Hematopoietic multipotent progenitor cell treated with erythropoietin and hydrocortisone succinate and interleukin-3 and kit ligand, for 4 days (in vitro differentiated cells): ENCODE data around the gene POLA1.
"Not testable (repeated sequence)": the region's sequence is repeated elsewhere in the genome, so short reads cannot be mapped to it uniquely, and the experiment has no call there.

ENCODE experiments used
- DNase-seq: peaks from one replicate; pipeline ENCODE4 v3.0.0-alpha.2; 2015

POLA1 gene, protein sequence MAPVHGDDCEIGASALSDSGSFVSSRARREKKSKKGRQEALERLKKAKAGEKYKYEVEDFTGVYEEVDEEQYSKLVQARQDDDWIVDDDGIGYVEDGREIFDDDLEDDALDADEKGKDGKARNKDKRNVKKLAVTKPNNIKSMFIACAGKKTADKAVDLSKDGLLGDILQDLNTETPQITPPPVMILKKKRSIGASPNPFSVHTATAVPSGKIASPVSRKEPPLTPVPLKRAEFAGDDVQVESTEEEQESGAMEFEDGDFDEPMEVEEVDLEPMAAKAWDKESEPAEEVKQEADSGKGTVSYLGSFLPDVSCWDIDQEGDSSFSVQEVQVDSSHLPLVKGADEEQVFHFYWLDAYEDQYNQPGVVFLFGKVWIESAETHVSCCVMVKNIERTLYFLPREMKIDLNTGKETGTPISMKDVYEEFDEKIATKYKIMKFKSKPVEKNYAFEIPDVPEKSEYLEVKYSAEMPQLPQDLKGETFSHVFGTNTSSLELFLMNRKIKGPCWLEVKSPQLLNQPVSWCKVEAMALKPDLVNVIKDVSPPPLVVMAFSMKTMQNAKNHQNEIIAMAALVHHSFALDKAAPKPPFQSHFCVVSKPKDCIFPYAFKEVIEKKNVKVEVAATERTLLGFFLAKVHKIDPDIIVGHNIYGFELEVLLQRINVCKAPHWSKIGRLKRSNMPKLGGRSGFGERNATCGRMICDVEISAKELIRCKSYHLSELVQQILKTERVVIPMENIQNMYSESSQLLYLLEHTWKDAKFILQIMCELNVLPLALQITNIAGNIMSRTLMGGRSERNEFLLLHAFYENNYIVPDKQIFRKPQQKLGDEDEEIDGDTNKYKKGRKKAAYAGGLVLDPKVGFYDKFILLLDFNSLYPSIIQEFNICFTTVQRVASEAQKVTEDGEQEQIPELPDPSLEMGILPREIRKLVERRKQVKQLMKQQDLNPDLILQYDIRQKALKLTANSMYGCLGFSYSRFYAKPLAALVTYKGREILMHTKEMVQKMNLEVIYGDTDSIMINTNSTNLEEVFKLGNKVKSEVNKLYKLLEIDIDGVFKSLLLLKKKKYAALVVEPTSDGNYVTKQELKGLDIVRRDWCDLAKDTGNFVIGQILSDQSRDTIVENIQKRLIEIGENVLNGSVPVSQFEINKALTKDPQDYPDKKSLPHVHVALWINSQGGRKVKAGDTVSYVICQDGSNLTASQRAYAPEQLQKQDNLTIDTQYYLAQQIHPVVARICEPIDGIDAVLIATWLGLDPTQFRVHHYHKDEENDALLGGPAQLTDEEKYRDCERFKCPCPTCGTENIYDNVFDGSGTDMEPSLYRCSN (N-terminal part only)

GRCh38 chrX:24693453-24694202 lies at the start of gene POLA1:
Gene POLA1, plus strand, starts transcription at chrX:24693918. Its CDS starts 44 bp downstream, at chrX:24693962.
- DNase-seq = peak; percentile 97

DNA sequence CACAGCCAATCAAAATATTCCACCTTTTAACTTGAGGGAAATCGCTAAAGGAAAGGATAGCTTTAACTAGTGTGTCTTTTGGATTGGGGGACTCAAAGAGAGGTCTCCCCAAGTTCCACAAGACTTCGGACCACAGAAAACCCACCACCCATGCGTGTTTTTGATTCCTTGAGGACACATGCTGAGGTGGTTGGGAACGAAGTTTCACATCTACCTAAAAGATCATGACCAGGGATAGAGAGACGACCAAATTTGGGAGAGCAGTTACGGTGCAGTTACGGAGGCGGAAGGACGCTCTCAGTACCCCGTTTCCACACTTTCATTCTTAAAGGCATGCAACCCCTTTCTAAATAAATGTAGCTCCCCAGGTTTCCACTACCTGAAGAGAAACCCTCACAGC lies 47.7 kb upstream of the POLA1 start:
- peak; percentile 46 for DNase-seq

DNA sequence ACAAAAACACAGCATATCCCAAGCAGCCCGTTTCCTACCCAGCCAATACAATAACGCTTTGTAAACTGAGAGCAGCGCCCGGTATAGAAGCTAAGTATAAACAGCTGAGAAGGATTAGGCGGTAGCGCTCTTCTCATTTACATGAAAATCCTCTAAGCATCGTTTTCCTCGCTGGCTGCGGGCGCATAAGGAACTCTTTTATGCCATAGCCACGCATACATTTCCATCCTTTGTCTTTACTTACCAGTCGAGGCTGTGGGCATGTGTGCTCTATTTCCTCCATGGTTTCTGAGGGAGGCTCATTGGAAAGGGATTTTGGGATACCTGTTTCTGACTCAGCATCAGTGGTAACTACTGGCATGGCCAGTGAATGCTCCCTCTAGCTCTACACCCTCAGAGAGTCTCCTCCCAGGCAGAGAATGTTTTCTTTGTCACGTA lies 47.0 kb upstream of the POLA1 start:
- peak; percentile 35 for DNase-seq

DNA sequence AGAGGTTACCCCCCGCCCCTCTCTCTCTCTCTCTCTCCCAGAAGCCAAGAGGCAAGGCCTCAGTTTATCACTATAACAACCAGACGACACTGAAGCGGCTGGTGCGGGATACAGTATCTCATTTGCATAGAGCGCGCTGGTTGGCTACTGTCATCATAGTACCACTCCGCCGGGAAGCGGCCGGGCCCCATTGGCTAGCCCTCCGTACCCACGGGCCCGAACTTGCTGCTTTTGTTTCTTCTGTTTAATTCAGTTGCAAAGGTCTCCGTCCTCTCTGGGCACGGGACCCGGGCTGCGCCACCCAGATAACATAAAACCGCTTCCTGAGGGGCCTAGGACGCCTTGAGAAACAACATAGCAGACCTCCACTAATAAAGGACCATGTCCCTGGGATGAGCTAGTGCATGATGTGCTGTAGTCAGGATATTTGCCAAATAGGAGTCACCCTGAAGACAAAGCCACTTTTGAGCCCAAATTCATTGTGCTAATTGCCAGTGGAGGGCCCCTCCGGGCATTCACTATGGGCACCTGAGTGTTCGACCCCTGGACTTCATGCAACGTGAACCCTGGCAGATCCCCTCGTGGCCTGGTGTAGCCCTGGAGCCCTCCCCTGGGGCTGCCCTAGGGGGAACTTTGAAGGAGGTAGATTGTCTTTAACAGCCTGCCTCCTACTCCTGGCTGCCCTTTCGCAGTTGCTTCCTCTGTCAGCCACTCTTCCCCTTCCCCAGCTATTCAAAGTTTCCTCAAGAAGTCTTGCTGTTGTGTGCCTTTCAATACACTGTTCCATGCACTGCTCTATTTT lies 46.3 kb upstream of the POLA1 start, which contains the start of gene PCYT1B:
PCYT1B (minus strand) TSS at position 91 of the 802 bp plus-strand sequence. CDS start 242 bp downstream, outside the sequence.
- peak; percentile 97 for DNase-seq

- DNase-seq = peak; percentile 45
These were observed 45.2 kb upstream of the POLA1 start for GRCh38 chrX:24648495-24648894.

DNA sequence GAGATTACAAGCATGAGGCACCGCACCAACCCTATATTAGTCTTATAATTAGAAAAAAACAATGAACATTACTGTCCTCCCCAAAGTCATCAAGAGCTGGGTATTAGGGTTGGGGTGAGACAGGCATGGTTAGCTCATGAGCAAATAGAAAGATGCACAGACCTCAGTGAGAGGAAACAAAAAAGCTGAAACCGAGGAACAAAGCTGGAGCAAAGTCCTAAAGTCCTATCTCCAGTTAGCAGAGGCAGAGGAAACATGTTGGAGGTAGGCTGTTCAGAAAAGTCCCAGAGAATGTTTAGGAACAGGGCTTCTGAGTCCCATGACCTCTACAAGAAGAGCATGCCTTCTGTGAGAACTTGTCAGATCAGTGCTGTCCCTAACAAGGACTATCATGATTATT lies 41.9 kb upstream of the POLA1 start:
- DNase-seq = no peak

DNA sequence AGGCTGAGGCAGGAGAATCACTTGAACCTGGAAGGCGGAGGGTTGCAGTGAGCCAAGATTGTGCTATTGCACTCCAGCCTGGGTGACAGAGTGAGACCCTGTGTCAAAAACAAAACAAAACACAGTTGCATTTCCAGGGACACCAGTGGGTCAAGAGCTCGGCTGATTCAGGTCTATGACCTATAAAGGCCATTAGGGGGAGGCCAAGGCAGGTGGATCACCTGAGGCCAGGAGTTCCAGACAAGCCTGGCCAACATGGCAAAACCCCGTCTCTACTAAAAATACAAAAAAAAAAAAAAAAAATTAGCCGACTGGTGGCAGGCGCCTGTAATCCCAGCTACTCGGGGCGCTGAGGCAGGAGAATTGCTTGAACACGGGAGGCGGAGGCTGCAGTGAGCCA lies 38.0 kb upstream of the POLA1 start:
- not testable (repeated sequence) for DNase-seq

- DNase-seq = no peak
These were observed 35.9 kb upstream of the POLA1 start for GRCh38 chrX:24657671-24658386.

DNA sequence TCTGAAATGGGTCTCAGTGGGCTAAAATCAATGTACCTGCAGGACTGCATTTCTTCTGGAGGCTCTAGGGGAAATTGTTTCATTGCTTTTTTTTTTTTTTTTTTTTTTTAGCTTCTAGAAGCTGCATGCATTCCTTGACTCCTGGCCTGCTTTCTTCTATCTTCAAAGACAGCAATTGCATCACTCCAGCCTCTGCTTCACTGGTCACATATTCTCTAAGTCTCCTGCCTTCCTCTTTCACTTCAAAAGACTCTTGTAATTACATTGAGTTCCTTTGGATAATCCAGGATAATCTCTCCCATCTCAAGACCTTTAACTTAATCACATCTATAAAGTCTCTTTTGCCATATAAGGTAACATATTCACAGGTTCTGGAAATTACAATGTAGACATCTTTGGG lies 35.3 kb upstream of the POLA1 start:
- no peak for DNase-seq

- no peak for DNase-seq
These were observed 34.6 kb upstream of the POLA1 start for GRCh38 chrX:24659106-24659505.

GRCh38 chrX:24659646-24660045 lies 34.1 kb upstream of the POLA1 start:
- no peak for DNase-seq

DNA sequence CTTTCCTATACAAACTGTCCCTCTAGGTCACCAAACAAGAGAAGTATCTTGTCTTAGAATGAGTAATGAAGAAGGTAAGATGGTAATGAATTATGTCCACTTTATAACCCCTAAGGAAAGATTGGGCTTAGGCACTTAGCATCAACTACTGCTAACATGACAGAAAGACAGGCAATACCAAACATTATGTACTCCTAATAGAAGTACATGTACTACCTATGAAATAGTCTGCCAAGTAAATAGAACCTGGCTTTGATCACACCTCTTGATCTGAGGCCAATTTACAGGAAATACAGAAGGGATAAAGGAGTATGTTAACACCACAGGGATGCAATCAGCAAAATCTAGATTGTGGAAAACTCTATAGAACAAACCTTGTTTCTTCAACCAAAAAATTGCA lies 32.4 kb upstream of the POLA1 start:
- no peak for DNase-seq

DNA sequence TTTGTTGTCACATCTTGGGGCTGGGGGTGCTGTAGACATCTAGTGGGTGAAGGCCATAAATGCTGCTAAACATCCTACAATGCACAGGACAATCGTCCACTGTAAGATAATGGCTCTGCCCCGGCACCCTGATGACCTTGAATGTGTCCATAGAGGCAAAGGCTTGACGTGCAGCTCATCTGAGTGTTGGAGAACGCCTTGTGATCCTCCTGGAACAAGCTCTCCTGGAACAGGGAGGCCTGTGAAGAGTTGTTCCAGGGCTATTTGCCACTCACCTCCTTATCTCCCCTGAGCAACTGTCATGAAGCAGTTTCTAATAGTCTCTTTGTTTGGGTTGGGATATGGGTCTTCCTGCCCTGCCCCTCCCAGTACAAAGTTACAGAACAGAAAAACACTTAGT lies 31.4 kb upstream of the POLA1 start:
- DNase-seq = peak; percentile 50

DNA sequence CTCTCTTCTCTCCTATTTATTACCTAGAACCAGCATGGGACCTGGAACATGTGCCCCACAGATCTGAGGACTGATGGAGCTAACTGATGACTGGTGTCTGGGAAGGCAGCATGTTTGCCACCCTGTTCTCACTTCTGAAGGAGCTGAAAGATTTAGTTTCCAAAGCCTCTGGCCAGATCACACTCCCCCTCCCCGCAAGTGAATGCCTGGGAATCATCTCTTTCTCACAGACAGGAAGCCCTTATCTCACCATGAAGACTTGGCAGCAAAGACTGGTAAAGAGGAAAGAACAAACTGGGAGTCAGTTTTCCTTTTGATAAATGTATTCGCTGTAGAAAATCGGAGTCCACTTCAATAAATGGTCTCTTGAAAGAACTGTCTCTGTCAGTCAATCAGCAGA lies 25.6 kb upstream of the POLA1 start:
- DNase-seq = peak; percentile 9

DNA sequence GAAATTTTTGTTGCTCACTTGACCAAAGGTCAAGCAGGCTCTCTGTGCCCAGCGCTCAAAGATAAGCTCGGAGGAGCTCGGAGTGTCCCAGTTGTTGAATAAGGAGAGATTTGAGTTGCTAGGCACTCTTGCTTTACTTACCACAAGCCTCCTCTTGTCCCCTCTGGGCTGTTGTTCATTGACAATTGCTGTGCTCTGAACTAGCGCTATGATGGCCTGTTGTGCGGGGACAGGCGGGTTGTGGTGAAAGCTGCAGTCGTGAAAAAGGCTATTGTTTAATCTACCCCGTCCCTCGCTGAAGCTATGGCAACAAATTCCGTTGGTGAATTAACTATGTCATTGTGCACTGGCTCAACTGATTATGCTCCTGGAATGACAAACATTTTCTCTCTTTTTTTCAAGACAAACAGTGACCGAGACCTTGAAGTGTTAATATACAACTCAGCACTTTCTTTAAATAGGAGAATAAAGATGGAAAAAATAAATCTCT lies 21.0 kb upstream of the POLA1 start:
- DNase-seq = no peak

- no peak for DNase-seq
These were observed 20.3 kb upstream of the POLA1 start for GRCh38 chrX:24673424-24673823.

DNA sequence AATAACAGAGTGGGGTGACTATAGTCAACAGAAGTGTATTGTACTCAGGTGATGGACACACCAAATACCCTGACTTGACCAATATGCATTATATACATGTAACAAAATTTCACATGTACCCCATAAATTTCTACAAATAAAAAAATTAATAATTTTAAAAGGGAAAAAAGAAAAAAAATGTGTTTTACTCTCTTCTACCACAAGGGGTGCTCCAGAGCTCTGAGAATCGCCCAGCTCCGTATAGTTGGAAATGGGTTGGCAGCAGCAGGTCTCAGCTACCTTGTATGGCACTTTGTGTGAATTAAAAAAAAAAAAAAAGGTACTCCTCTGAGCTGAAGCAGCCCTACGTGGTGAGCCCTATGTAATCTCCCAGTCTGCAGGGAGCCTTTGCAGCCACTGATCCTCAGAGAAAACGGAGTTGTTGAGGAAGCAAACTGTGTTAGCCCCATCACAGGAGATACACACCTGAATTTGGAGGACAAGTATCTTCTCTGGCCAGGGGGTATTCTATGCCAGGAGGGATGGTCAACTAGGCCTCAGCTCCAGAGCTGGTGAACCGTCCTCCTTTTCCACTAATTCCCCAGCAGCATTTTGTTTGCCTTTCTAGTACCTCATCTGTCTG lies 17.2 kb upstream of the POLA1 start:
- DNase-seq = peak; percentile 56

- DNase-seq = no peak
These were observed 10.8 kb upstream of the POLA1 start for GRCh38 chrX:24682739-24683432.

GRCh38 chrX:24684048-24684447 lies 9.7 kb upstream of the POLA1 start:
- DNase-seq = no peak
